Neutrophil (primary cell): ENCODE data around the gene SLC38A7.

Experiments used
- H3K27ac ChIP-seq: fragments of 200-600 bp; sonication (generic); 2 replicates; pipeline ENCODE4 v1.5.1; 2016; ENCODE audit warnings: mild to moderate bottlenecking, moderate library complexity
- H3K27me3 ChIP-seq: fragments of 200-600 bp; sonication (generic); 2 replicates; pipeline ENCODE4 v1.6.0; 2016; ENCODE audit warnings: mild to moderate bottlenecking
- H3K36me3 ChIP-seq: fragments of 200-600 bp; sonication (generic); 2 replicates; pipeline ENCODE4 v1.5.1; 2017
- H3K4me1 ChIP-seq, 2 experiments: fragments of 200-600 bp in 1 of 2; sonication (generic) in 1 of 2; 1 replicate in 1 of 2; 2 replicates in 1 of 2; pipeline versions ENCODE4 v1.5.1 to v1.6.1; 2013 to 2016; ENCODE audit warnings: low read depth in 1 of 2, low read length in 1 of 2, mild to moderate bottlenecking in 1 of 2, moderate library complexity in 1 of 2; ENCODE audit not compliant: control insufficient read depth in 1 of 2, insufficient read depth in 1 of 2
- H3K4me3 ChIP-seq, 2 experiments: fragments of 200-600 bp in 1 of 2; sonication (generic) in 1 of 2; 1 replicate in 1 of 2; 2 replicates in 1 of 2; pipeline ENCODE4 v1.5.1; 2013 to 2016; ENCODE audit warnings: low read depth in 1 of 2, low read length in 1 of 2, mild to moderate bottlenecking in 1 of 2, moderate library complexity in 1 of 2
- H3K9me3 ChIP-seq: fragments of 200-600 bp; sonication (generic); 2 replicates; pipeline ENCODE4 v1.5.1; 2016
- CTCF ChIP-seq: fragments of 200-600 bp; sonication (generic); IDR thresholded peaks from 2 replicates; pipeline ENCODE4 v1.5.1; 2016; ENCODE audit warnings: antibody characterized with exemption

Gene SLC38A7

DNA sequence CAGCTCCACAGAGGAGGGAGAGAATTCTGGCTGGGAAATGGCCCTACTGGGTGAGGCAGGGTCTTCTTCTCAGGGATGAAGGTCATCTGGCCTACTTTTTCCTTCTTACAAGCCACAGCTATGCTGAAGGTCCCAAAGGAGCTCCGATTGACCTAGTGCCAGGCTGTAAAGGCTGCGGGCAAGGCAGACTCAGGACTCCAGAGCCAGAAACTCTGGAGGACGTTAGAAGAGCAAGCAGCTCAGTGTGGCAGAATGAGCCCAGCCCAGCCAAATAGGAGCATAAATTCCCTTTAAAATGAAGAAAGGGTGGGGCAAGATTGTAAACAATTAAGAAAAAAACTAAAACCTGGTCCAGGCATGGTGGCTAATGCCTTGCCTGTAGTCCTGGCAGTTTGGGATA lies 34.9 kb downstream of the SLC38A7 start:
- no peak for TF ChIP-seq CTCF
- H3K4me1 ChIP-seq = no peaks in the 10 kb centered on the region
- H3K36me3 ChIP-seq = no peaks in the 10 kb centered on the region
- H3K27me3 ChIP-seq = peaks cover 12% of the 10 kb centered on the region
- H3K27ac ChIP-seq = no peak overlapping the region
- H3K4me3 ChIP-seq = no peak overlapping the region
- H3K9me3 ChIP-seq = no peaks in the 10 kb centered on the region

- Histone ChIP-seq H3K27me3 (peaks cover 3% of the 10 kb centered on the region), H3K36me3 (no peaks in the 10 kb centered on the region), H3K4me3 (no peak overlapping the region), H3K9me3 (no peaks in the 10 kb centered on the region), H3K4me1 (no peaks in the 10 kb centered on the region), H3K27ac (no peak overlapping the region)
- no peak for TF ChIP-seq CTCF
Measured at GRCh38 chr16:58647107-58647506, 37.5 kb downstream of the SLC38A7 start.

- Histone ChIP-seq H3K9me3 (no peaks in the 10 kb centered on the region), H3K4me3 (no peak overlapping the region), H3K27me3 (no peaks in the 10 kb centered on the region), H3K4me1 (no peaks in the 10 kb centered on the region), H3K27ac (no peak overlapping the region), H3K36me3 (no peaks in the 10 kb centered on the region)
- no peak for TF ChIP-seq CTCF
Measured at GRCh38 chr16:58644765-58645487, 39.6 kb downstream of the SLC38A7 start.

GRCh38 chr16:58644108-58644507 lies 40.5 kb downstream of the SLC38A7 start:
- Histone ChIP-seq H3K4me3 (no peak overlapping the region), H3K9me3 (no peaks in the 10 kb centered on the region), H3K27me3 (no peaks in the 10 kb centered on the region), H3K4me1 (no peaks in the 10 kb centered on the region), H3K36me3 (no peaks in the 10 kb centered on the region), H3K27ac (no peak overlapping the region)
- TF ChIP-seq CTCF = no peak

DNA sequence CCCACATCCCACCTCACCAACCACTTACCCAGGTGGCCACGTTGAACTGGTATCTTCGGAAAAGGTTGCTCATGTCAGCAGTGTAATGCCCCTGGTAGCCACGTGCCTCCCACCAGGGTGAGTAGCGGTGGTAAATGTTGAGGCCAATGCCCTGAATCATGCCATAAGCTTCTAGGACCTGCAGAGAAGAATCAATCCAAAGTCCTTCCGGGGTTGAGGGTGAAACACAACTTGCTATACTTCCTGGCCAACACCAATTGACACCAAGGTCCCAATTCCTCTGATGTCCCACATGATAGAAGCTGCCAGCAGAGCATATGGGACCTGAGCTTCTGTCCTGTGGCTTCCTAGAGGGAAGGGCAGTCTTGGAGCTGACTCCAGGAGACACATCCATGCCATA lies 43.6 kb downstream of the SLC38A7 start:
- Histone ChIP-seq H3K36me3 (no peaks in the 10 kb centered on the region), H3K4me1 (peaks cover 4% of the 10 kb centered on the region in 2 experiments), H3K9me3 (no peaks in the 10 kb centered on the region), H3K27me3 (peaks cover 7% of the 10 kb centered on the region), H3K27ac (no peak overlapping the region), H3K4me3 (no peak overlapping the region)
- no peak for TF ChIP-seq CTCF
